Measurements from ENCODE around the gene ARHGAP6. TPM values are rescaled to one million over a fixed set of nuclear protein-coding genes. Genes with fewer than 3 reads are reported as not detected.

The ARHGAP6 gene
- total RNA-seq, 6 experiments from 2014 or later, result 0.38 to 1.2 (median 0.78) TPM

GRCh38 chrX:11606408-11606807, 59.3 kb downstream of the ARHGAP6 start:
- Histone ChIP-seq H3K27me3 (no peaks in the 10 kb centered on the region), H3K36me3 (no peaks in the 10 kb centered on the region), H3K4me3 (no peak overlapping the region), H3K9me3 (no peaks in the 10 kb centered on the region), H3K27ac (no peak overlapping the region), H3K4me1 (no peaks in the 10 kb centered on the region)
- intact Hi-C loops (cut with DNase I), result no loop called here
- DNase-seq, result no peak
- TF ChIP-seq CTCF (IDR thresholded peaks at IDR 0.05) (no peak), POLR2A (IDR thresholded peaks at IDR 0.05) (no peak)
- no peak for ATAC-seq

GRCh38 chrX:11600578-11600977, 65.1 kb downstream of the ARHGAP6 start:
- intact Hi-C loops (cut with DNase I), result no loop called here
- no peaks in the 10 kb centered on the region for H3K27me3 ChIP-seq
- H3K9me3 ChIP-seq, result no peaks in the 10 kb centered on the region
- no peaks in the 10 kb centered on the region for H3K36me3 ChIP-seq
- TF ChIP-seq POLR2A (IDR thresholded peaks at IDR 0.05) (no peak), CTCF (IDR thresholded peaks at IDR 0.05) (no peak)
- no peak for ATAC-seq
- no peak for DNase-seq
- WGBS (ENCODE audit: insufficient coverage, low coverage, low lambda C conversion rate, missing lambda C conversion rate), result 66% methylated on average over 3 of the region's 3 CpGs
- no peak overlapping the region for H3K27ac ChIP-seq
- H3K4me1 ChIP-seq, result no peaks in the 10 kb centered on the region
- no peak overlapping the region for H3K4me3 ChIP-seq

GRCh38 chrX:11597479-11597878, 68.2 kb downstream of the ARHGAP6 start:
- no peaks in the 10 kb centered on the region for H3K27me3 ChIP-seq
- ATAC-seq (no peak), DNase-seq (no peak)
- H3K36me3 ChIP-seq, result no peaks in the 10 kb centered on the region
- no peaks in the 10 kb centered on the region for H3K9me3 ChIP-seq
- no peak overlapping the region for H3K27ac ChIP-seq
- 32% methylated on average over 2 of the region's 2 CpGs for WGBS (ENCODE audit: insufficient coverage, low coverage, low lambda C conversion rate, missing lambda C conversion rate)
- no peak overlapping the region for H3K4me3 ChIP-seq
- no peaks in the 10 kb centered on the region for H3K4me1 ChIP-seq
- no peak for TF ChIP-seq CTCF (IDR thresholded peaks at IDR 0.05)
- intact Hi-C loops (cut with DNase I), result no loop called here

GRCh38 chrX:11591723-11592346, 73.9 kb downstream of the ARHGAP6 start:
- Histone ChIP-seq H3K27ac (no peak overlapping the region), H3K4me3 (no peak overlapping the region), H3K27me3 (no peaks in the 10 kb centered on the region), H3K36me3 (no peaks in the 10 kb centered on the region), H3K4me1 (no peaks in the 10 kb centered on the region), H3K9me3 (no peaks in the 10 kb centered on the region)
- DNase-seq (no peak), ATAC-seq (no peak)
- intact Hi-C loops (cut with DNase I), result no loop called here
- TF ChIP-seq CTCF (IDR thresholded peaks at IDR 0.05) (no peak), POLR2A (IDR thresholded peaks at IDR 0.05) (no peak)

GRCh38 chrX:11589641-11590040, 76.1 kb downstream of the ARHGAP6 start:
- DNase-seq (no peak), ATAC-seq (no peak)

More at GRCh38 chrX:11589641-11590040, 76.1 kb downstream of the ARHGAP6 start:
- no peaks in the 10 kb centered on the region for H3K4me1 ChIP-seq
- no peak overlapping the region for H3K27ac ChIP-seq
- WGBS (ENCODE audit: insufficient coverage, low coverage, low lambda C conversion rate, missing lambda C conversion rate), result 42% methylated on average over 2 of the region's 3 CpGs
- TF ChIP-seq POLR2A (IDR thresholded peaks at IDR 0.05) (no peak), CTCF (IDR thresholded peaks at IDR 0.05) (no peak)
- no peaks in the 10 kb centered on the region for H3K9me3 ChIP-seq
- intact Hi-C loops (cut with DNase I), result no loop called here
- H3K27me3 ChIP-seq, result no peaks in the 10 kb centered on the region
- H3K36me3 ChIP-seq, result no peaks in the 10 kb centered on the region
- H3K4me3 ChIP-seq, result no peak overlapping the region
